CD1c-positive myeloid dendritic cell (primary cell): ENCODE data around the gene ZBTB17.
"Not testable (repeated sequence)": the region's sequence is repeated elsewhere in the genome, so short reads cannot be mapped to it uniquely, and the experiment has no call there.

Experiments used
- DNase-seq: peaks from one replicate; pipeline ENCODE4 v3.0.0-alpha.2; 2016; ENCODE audit errors: extremely low spot score

ZBTB17 gene

DNA sequence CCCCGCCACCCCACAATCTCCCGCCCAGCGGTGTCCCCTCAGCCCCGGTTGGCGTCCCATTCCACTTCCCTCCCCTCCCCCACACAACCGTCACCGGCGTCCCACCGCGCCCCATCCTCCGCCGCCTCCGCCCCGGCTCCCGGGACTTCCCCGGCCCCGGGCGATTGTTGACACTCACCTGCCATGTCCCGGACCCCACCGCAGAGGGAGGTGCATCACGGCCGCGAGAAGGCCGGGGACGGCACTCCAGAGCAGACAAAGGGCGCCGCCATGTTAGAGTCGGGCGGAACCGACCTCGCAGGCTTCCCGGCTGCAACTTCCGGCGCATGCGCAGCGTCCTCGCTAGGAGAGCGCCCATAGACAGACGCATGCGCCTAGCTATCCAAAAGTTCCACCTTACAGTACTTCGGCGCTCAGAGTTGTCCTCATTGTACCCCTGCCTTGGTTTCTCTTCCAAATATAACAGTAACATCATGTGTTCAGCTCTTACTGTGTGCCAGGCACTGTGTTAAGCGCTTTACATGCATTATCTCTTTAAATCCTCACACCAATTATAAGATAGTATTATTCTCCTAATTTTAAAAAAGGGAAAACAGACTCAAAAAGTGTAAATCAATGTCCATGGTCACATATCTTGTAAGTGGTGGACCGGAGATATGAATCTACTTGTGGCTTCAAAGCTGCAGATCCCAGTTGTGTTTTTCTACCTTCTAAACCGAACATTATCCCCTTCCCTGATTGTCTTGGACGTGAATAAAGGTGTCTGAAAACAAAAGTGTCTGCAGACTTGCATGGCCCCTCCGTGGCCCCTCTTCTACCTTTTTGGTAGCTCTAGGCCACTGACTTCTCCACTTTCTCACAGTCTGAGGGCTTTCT is at the start of gene ZBTB17:
Gene ZBTB17 (minus strand): TSS at position 297 of the 876 bp plus-strand sequence. CDS start 27,606 bp downstream, outside the sequence.
- peak; percentile 98 for DNase-seq

DNA sequence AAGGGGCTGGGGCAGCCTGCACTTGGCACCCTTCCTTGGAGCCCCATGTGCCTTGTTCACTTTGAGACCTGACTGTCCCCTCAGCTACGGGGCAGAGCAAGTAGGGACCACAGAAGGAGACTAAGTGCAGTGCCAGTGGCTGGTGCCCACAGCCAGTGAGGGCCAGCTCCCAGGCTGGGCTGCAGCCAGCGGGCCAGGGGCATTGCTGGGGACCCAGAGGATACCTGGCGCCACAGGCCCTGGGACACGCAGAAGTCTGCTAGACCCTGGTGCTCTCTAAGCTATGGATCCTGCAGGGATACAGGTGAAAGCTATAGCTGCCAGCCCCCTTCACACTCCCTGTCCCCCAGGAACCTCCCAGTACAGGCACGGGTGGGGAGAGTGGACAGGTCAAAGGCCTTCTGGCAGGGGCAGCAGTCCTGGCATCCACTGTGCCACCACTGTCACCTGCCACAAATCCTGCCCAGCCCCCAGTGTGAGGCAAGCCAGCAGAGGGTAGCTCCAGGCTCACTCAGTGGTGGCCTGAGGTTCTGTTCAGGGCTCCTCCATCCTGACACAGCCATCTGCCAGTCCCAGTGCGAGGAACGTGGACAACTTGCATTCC is 47.3 kb upstream of the ZBTB17 start:
- DNase-seq: no peak

DNA sequence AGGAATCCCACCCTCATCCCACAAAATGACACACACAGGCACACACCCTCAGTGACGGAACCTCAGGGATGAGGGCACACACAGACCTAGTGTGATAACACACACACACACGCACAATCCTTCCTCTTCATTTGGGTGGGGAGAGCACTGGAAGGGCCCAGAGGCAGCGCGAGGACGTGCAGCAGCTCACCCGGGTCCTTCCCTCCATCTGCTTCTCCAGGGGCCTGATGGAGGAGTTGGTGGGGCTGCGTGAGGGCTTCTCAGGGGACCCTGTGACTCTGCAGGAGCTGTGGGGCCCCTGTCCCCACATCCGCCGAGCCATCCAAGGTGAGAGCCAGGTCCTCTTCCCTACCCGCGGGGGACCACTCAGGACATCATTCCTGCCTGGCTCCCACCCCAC is 46.5 kb upstream of the ZBTB17 start:
- no peak for DNase-seq

DNA sequence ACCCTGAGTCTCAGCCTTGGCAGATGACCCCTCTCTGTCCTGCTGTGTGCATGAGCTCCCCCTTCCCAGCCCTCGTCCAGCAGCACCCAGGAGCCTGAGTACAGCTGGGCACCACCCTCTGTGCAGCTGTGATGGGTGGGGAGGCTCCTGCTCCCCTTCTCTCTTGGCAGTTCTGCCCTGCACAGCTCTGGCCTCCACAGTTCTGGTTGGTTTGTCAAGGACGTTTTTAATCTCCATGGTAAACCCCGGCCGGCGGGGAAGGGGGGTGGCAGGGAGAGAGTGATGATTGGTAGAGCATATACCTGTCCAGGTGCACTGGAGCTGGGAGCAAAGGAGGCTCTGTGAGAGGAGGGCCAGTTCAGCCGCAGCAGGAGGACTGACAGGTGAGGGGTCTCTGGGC is 45.8 kb upstream of the ZBTB17 start, which contains the start of gene CLCNKA:
Gene CLCNKA (plus strand): TSS at position 356 of the 400 bp plus-strand sequence. CDS start 584 bp downstream, outside the sequence.
- no peak for DNase-seq

GRCh38 chr1:16020878-16021277 is 45.0 kb upstream of the ZBTB17 start:
- DNase-seq: not testable (repeated sequence)

- DNase-seq: no peak
These were observed 44.4 kb upstream of the ZBTB17 start for GRCh38 chr1:16020325-16020724.

- DNase-seq: no peak
These were observed 43.9 kb upstream of the ZBTB17 start for GRCh38 chr1:16019644-16020277.

- no peak for DNase-seq
These were observed 43.1 kb upstream of the ZBTB17 start for GRCh38 chr1:16018749-16019643.

DNA sequence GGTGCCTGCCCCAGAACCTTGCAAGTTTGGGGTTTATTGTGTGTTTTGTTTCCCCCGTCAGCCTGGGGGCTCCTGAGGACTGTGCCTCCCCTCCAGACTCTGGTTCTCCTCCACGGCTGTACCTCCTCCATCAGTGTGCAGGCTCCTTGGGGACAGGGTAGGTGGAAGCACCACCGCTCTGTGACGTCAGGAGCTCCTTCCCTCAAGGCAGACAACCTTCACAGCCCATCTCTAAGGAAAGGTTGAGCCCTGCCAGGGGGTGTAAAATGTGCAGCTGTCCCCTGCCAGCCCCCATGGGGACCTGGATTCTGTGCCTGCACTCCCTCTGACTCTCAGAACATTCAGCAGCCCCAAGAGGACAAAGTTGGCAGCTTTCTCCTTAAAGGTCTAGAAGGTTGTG is 42.4 kb upstream of the ZBTB17 start:
- DNase-seq: no peak

DNA sequence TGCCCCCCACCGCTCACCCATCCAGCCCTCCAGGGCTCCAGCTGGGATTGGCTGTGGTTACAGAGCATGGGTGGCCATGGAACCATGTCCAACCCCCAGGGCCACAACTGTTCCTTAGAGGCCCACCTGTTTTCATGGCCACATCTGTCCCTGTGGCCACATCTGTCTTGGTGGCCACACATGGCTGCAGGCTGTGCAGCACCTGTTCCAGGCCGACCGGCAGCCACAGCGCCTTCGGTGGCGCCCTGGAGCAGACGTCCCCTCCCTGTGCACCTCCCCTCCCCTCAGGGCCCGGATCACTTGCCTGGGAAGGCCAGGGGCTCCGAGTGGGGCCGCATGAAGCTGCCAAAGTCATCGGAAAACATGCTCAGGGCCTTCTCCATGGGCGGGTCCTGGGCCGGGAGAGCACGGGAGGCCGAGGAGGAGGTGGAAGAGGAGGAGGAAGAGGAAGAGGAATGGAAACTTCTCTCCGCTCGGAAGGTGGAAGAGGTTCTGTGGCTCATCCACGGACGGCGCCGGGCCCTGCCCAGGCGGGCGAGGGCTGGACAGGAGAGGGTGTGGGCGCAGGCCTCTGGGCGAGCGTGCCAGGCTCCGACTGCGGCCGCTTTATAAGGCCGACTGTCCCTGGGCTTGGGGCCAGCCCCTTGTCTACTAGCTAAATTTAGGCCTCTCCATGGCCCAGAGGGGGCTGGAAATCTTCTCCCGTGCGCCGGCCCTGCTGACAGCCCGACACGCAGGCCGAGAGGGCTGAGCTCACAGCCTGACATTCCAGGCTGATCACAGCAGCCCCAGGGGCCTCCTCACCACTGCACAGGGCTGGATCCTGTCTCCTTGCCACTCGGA is 41.8 kb upstream of the ZBTB17 start, which contains the start of gene HSPB7:
Gene HSPB7 (minus strand): TSS at position 583 of the 843 bp plus-strand sequence. CDS start 80 bp downstream, at position 503.
- DNase-seq: peak; percentile 36

- DNase-seq: no peak
These were observed 41.2 kb upstream of the ZBTB17 start for GRCh38 chr1:16017076-16017460.

DNA sequence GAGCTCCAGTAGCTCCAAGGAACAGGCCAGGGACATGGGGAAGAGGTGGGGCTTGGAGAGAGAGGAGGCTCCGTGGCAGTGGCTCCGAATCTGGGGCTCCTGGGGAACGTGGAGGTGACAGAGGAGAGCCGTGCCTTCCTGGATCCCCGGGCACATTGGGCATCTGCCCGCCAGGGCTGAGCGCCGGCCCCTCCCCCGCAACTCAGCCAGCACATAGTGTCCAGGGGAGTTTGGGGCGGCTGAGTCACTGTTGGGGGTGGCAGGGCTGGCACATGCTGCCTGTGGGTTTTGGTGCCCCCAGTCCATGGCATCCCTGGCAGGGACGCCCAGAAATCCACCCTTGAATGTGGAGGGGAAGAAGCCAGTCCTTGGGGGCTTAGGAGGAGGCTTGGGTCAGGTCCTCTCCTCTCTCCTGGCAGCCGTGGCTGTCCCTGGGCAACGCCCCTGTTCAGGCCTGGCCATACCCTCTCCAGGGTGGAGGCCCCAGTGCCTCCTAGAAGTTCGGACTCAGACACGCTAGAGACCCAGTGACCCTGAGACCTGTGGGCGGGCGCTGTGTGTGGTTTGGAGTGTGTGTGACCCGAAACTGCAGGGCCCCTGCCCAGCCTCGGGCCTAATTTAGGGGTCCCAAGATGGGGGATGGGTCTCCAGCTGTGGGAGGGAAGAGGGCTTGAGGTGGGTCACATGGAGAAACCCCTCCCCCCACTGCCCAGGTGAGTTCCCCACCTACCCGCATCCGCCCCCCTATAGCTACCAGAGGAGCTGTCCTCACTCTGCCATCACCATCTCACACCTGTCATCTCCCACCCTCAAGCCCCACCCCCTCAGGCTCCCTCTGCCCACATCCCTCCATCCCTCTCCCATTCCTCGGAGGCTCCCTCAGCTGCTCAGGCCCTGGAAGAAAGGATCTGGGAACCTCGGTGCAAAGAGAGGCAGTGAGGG is 40.3 kb upstream of the ZBTB17 start:
- DNase-seq: no peak

DNA sequence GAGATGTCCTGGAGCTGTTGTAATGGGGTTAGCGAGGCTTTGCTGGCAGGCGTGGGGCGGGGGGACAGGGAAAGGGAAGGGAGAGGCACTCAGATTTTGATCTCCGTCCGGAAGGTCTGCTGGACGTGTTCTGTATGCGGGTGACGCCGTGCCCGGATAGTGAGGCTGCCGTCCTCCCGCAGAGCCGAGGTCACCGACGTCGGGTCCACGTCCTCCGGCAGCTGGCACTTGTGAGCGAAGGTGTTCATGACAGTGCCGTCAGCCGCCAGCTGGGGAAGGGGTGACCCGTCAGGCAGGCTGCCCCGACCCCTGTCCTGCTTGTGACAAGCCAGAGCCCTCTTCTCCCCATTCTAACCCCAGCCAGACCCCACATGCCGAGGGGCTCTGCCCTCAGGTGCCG is 39.6 kb upstream of the ZBTB17 start:
- DNase-seq: no peak

- peak; percentile 8 for DNase-seq
These were observed 38.9 kb upstream of the ZBTB17 start for GRCh38 chr1:16014509-16015482.

- no peak for DNase-seq
These were observed 38.0 kb upstream of the ZBTB17 start for GRCh38 chr1:16013908-16014258.

- DNase-seq: peak; percentile 55
These were observed 37.5 kb upstream of the ZBTB17 start for GRCh38 chr1:16013220-16013907.

GRCh38 chr1:16012590-16013219 is 36.8 kb upstream of the ZBTB17 start:
- DNase-seq: peak; percentile 49
